Middle frontal gyrus (tissue), 1 donor: ENCODE data around the gene TESK1.
"Not testable (repeated sequence)": the region's sequence is repeated elsewhere in the genome, so short reads cannot be mapped to it uniquely, and the experiment has no call there.

Experiments
- DNase-seq: peaks from one replicate; pipeline ENCODE4 v3.0.0-alpha.2; 2015; ENCODE audit warnings: low spot score; ENCODE audit errors: extremely low spot score

The TESK1 gene

GRCh38 chr9:35615981-35616680 is 11.1 kb downstream of the TESK1 start:
- DNase-seq: no peak

GRCh38 chr9:35616681-35617459 is 11.8 kb downstream of the TESK1 start:
- no peak for DNase-seq

DNA sequence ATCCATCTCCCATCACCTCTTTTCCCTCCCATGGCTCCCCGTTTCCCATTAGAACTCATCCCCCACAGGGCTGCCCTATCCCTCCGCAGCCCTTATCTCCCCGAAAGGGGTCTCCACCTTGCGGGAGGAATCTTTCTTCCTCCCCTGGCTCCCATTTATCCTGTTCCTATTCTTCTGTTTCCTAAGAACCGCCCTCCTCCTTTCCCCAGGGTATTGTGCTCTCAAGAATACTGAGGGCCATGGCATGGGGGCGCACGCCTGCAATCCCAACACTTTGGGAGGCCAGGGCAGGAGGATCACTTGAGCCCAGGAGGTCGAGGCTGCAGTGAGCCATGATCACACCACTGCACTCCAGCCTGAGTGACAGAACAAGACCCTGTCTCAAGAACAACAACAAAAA is 12.5 kb downstream of the TESK1 start:
- no peak for DNase-seq

GRCh38 chr9:35618325-35618727 is 13.3 kb downstream of the TESK1 start, which contains the start of gene CD72:
CD72 (minus strand) TSS chr9:35618413; CDS start chr9:35618303, 110 bp downstream.
- DNase-seq: no peak

DNA sequence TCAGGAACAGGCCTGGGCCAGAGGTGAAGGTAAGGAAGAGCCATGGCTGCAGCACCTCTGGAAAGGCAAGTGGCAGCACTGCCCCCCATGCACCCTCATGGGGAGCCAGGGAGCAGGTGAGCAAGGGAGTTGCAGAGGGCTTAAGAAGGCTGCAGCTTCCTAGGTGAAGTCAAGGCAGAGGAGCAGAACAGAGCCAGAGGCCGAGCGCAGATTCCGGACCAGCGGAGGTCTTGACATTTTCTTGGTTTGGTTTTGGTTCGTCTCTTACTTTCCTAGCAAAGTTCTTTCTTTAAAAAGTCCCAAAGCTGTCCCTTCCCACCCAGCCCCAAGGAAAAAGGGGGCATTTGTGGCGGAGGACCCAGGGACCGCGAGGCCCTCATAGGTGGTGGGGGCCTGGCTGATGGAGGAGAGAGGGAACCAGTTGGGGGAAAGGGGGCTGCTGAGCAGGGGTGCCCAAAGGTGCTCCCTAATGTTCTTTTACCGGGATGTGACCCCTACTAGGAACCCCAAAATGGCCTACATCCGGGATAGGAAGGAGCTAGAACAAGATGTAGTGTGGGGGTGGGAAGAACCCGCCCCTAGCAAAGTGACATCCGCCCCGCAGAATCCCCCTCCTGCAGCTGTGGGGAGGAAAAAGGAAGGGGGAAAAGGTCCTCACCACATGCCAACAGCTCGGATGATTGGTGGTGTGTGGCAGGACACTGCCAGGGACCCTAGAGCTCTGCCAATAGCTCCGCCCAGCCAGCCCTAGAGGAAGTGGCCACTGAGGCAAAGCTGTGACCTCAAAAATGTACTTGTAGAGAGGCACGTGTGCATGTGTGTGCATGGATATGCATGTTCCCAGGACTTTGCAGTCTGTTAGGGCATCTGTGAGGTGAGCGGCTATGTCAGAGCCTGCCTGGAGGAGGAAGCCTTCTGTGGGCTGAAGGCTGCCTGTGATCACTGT is 14.1 kb downstream of the TESK1 start:
- DNase-seq: no peak

GRCh38 chr9:35619800-35620158 is 14.7 kb downstream of the TESK1 start:
- DNase-seq: no peak

DNA sequence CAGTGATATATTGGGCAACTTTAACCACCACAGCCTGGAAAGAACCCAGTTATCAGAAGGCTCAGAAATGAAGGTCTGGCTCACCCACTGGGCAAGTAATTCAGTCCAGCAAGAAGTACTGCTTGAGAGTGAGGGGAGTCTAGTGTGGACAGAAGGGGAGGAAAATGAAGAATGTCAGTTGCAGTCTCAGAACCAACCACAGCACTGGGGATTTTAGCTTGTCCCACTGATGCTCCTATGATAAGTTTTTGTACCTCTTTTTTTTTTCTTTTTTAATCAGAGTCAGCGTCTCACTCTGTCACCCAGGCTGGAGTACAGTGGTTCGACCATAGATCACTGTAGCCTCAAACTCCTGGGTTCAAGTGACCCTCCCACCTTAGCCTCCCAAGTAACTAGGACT is 22.5 kb downstream of the TESK1 start:
- DNase-seq: no peak

- no peak for DNase-seq
Measured at GRCh38 chr9:35628389-35628991, 23.4 kb downstream of the TESK1 start.

DNA sequence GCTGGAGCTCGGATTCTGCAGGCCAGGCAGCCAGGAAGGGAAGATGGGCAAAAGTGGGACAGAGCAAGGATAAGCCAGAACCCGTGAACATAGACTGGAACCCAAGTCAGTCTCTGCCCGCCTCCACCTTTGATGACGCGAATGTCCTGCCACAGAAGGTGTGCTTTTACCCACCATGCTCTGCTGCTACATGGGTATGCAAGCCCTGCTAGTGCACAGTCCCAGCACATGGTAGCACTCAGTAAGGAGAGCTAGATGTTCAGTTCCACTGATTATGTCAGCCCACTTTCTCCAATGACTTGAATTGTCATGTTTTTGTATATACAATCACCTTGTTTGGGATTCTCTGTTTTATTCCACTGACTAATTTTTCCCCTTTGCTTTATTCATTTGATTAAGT is 24.5 kb downstream of the TESK1 start:
- no peak for DNase-seq

- no peak for DNase-seq
Measured at GRCh38 chr9:35635730-35636129, 30.7 kb downstream of the TESK1 start.

- DNase-seq: no peak
Measured at GRCh38 chr9:35636135-35636876, 31.2 kb downstream of the TESK1 start.

DNA sequence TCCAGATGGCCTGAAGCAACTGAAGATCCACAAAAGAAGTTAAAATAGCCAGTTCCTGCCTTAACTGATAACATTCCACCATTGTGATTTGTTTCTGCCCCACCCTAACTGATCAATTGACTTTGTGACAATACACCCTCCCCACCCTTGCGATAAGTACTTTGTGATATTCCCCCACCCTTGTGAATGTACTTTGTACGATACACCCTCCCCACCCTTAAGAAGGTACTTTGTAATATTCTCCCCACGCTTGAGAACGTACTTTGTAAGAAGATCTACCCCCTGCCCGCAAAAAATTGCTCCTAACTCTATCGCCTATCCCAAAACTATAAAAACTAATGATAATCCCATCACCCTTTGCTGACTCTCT is 31.8 kb downstream of the TESK1 start:
- not testable (repeated sequence) for DNase-seq

DNA sequence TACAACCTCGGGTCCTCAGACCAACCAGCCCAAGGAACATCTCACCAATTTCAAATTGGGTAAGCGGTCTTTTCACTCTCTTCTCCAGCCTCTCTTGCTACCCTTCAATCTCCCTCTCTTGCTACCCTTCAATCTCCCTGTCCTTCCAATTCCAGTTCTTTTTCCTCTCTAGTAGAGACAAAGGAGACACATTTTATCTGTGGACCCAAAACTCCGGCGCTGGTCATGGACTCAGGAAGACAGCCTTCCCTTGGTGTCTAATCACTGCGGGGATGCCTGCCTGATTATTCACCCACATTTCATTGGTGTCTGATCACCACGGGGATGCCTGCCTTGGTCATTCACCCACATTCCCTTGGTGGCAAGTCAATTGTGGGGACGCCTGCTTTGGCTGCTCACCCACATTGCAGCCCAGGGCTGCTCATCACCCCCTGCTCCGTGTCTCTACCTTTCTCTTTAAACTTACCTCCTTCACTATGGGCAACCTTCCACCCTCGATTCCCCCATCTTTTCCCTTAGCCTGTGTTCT is 32.4 kb downstream of the TESK1 start:
- DNase-seq: not testable (repeated sequence)

DNA sequence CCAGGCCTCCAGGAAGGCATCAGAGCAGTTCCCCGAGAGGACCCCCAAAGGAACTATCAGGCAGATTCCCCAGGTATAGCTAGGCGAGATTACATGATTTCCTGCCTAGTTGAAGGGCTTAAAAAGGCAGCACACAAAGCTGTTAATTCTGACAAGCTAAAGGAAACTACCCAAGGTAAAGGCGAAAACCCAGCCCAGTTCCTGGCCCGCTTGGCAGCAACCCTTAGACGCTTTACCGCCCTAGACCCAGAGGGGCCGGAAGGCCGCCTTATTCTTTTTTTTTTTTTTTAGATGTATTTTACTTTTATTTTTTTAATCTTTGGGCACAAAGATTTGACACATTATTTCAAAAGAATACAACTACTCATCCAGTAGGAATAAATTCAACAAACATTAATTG is 33.7 kb downstream of the TESK1 start:
- DNase-seq: not testable (repeated sequence)

DNA sequence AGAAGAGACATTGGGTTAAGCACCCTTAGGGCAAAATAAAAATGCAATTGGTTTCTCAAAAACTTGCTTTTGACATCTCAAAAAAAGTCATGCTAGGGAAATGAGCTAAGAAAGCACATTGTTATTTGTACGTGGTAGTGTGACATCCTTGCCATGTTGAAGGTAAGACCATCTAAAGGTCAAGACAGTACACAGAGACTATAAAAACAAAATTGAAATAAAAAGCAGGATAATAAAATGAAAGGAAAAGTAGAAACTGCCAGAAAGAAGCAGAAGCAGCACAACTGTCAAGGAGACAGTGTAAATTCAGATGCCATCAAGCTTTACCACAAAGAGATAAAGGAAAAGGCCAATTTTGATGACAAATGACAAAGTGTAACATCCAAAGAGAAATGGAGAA is 34.2 kb downstream of the TESK1 start:
- DNase-seq: not testable (repeated sequence)

DNA sequence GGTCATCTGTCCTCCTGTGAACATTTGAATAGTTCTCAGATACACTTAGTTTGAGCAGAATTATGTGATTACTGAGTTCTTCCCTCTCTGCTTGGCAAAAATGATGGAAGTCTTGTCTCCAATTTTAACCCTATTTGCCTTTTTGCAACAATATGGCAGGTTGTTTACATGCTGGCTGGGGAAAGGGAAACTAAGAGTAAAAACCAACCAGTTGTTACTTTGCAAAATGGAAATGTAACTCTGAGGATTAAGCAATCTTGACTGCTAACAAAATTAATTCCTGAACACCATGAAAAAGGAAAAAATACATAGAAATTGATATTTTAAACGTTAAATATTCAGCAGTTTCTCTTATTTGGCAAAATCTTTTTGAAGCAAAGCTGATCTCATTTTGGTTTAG is 34.6 kb downstream of the TESK1 start:
- no peak for DNase-seq

DNA sequence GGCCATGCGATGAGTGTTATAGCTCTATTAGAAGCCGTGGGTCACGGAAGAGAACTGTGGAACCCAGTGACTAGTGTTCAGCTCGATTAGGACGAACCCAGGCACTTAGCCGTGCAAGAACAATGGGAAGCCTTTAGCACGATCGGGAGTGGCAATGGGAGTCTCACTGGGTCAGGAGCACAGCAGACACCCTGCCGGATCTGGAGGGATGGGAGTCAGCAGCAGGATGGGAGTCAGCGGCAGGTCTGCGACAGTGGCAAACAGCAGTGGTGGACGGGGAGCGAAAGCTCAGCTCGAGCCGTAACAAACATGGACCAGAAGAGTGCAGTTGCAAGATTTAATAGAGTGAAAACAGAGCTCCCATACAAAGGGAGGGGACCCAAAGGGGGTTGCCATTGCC is 35.4 kb downstream of the TESK1 start:
- DNase-seq: not testable (repeated sequence)

GRCh38 chr9:35641478-35641877 is 36.4 kb downstream of the TESK1 start:
- not testable (repeated sequence) for DNase-seq

DNA sequence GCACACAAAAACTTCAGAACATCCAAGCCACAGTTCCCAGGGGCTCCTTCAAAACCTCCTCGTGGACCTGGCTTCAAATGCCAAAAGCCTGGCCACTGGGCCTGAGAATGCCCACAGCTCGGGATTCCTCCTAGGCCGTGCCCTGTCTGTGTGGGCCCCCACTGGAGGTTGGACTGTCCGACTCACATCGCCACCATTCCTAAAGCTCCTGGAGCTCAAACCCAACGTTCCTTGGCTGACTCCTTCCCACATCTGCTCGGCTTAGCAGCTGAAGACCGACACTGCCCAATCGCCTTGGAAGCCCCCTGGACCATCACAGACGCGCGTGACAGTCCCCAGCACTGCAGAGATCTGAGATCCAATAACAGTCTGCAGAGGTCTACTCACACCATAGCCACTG is 38.0 kb downstream of the TESK1 start:
- no peak for DNase-seq

DNA sequence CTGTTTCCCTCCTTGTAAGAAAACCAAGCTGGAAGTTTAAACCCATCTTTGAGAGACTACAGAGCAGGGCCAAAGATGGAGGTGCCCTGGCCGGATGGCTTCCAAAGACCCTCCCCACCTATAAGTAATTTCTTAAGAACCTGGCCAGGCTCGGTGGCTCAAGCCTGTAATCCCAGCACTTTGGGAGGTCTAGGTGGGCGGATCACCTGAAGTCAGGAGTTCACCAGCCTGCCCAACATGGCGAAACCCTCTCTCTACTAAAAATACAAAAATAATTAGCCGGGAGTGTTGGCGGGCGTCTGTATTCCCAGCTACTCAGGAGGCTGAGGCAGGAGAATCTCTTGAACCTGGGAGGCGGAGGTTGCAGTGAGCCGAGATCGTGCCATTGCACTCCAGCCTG is 40.7 kb downstream of the TESK1 start:
- not testable (repeated sequence) for DNase-seq
